LNCAP (cell line): Measurements from ENCODE around the gene KCND3.

Experiments
- TF ChIP-seq, protein P1 (sequence below): fragments of 450-650 bp; IDR thresholded peaks from 2 replicates; pipeline ENCODE4 v1.5.1; 2017; ENCODE audit warnings: mild to moderate bottlenecking

Gene KCND3

DNA sequence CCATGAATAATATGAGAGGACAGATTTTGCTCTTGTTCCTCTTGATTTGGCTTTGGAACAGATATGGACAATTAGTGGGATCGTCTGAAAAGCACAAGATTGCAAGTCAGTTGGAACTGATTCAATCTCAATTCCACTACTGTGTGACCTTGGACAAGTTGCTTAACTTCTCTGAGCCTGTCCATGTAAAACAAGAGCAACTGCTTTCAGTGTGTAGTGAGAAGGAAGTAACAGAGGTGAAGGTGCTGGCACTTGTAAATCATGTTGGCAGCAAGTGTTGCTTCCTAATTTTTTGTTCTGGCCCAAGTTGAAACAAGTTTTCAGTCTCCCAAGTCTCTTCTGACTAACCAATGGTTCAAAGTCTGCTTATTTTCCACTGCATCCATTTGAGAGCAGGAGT is 265.6 kb downstream of the KCND3 start:
- TF ChIP-seq, protein P1, sequence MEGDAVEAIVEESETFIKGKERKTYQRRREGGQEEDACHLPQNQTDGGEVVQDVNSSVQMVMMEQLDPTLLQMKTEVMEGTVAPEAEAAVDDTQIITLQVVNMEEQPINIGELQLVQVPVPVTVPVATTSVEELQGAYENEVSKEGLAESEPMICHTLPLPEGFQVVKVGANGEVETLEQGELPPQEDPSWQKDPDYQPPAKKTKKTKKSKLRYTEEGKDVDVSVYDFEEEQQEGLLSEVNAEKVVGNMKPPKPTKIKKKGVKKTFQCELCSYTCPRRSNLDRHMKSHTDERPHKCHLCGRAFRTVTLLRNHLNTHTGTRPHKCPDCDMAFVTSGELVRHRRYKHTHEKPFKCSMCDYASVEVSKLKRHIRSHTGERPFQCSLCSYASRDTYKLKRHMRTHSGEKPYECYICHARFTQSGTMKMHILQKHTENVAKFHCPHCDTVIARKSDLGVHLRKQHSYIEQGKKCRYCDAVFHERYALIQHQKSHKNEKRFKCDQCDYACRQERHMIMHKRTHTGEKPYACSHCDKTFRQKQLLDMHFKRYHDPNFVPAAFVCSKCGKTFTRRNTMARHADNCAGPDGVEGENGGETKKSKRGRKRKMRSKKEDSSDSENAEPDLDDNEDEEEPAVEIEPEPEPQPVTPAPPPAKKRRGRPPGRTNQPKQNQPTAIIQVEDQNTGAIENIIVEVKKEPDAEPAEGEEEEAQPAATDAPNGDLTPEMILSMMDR: no peak

DNA sequence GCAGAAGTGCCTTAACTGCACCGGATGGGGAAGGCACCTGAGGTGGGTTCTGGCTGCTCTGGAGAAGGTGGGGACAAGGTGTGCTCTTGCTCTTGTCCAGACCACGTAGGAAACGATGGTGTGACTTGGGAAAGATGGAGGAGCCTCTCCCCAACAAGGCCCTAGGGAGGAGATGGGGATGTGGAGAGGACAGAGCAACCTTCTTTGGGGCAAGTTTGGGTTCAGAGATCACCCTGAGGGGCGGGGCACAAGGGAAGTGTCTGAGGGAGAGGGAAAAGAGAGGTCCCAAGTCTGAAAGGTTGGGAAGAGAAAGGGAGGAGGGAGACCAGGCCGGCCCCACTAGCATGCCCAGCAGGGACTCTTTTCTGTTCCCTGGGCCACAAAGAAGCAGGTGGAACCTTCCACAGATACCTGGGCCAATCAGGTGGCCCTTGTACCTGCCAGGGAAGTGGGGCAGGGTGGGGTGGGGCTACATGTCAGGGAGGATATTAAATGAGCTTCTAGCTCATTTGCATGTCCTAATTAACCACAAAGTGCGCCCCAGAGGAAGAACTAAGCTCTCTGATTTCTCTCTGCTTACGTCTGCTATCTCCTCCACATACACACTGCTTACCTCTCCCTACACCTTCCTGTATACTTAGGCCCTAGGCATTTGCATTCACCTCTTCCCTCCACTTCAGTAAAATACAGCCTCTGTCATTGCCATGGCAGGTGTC is 266.2 kb downstream of the KCND3 start:
- TF ChIP-seq, protein P1: no peak

DNA sequence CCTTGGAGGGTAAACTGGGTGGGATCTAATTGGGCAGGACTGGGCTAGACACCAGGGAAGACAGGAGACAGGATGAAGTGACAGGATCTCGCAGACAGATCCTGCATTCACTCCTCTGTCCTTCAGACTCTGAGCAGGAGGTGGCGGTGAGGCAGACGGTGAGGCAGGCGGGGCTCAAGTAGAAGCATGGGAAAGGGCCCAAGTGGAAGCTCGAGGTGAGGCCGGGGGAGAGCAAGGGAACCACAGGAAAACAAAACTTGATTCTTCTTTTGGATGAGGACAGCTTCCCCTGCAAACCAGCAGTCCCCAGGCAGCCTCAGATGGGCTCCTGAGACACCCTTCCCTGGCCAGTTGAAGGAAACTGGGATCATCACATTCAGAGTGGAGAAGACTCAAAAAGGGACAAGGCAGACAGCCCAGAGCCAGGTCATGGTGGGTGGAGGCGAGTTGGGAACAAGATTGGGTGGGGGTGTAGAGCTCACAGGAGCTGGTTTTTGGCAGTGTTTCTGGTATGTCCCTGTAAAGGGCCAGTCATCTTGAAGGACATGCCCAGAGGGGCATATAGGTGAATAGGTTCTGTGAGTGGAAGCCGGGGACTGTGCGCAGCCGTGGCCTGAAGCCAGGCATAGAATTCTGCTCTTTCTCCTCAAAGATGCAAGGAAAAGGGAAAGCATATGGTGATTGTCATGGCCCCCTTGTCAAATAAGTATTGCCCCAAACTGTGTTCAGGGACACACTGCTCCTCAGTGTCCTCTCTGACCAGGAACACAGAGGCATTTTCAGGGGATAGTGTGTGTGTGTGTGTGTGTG is 268.3 kb downstream of the KCND3 start:
- TF ChIP-seq, protein P1: no peak
